SK-MEL-5 (cell line): Measurements from ENCODE around the gene CLDN22. TPM values are rescaled to one million over a fixed set of nuclear protein-coding genes. Genes with fewer than 3 reads are reported as not detected.

ENCODE experiments used
- DNase-seq: peaks from one replicate; pipeline ENCODE4 v3.0.0-alpha.2; 2016; ENCODE audit warnings: low read depth, low spot score
- in situ Hi-C: cut with HindIII; loops from 2 replicates; pipeline ENCODE4 v1.10.0; 2016; ENCODE audit warnings: low sequenced_read_pairs, high pct_unique_total_duplicates, low pct_unique_long_range_greater_than_20kb
- polyA plus RNA-seq, 2 experiments: library from polyadenylated mRNA; depleted of rRNA; stranded (reverse); fragments of >200 nt; gene quantifications; 2 replicates each; pipeline ENCODE4 v1.2.3, GENCODE V29; 2015
- total RNA-seq: library from RNA; depleted of rRNA; stranded (reverse); fragments of >200 nt; shearing (Covaris generic); gene quantifications from 2 replicates; pipeline ENCODE4 v1.2.3, GENCODE V29; 2014; rRNA removed

CLDN22 gene
- total RNA-seq: not detected in 2 replicates
- polyA plus RNA-seq (2015; cell fraction: cytosol; rRNA removed): not detected in 2 replicates
- polyA plus RNA-seq (2015; cell fraction: nucleus; rRNA removed): not detected in 2 replicates

DNA sequence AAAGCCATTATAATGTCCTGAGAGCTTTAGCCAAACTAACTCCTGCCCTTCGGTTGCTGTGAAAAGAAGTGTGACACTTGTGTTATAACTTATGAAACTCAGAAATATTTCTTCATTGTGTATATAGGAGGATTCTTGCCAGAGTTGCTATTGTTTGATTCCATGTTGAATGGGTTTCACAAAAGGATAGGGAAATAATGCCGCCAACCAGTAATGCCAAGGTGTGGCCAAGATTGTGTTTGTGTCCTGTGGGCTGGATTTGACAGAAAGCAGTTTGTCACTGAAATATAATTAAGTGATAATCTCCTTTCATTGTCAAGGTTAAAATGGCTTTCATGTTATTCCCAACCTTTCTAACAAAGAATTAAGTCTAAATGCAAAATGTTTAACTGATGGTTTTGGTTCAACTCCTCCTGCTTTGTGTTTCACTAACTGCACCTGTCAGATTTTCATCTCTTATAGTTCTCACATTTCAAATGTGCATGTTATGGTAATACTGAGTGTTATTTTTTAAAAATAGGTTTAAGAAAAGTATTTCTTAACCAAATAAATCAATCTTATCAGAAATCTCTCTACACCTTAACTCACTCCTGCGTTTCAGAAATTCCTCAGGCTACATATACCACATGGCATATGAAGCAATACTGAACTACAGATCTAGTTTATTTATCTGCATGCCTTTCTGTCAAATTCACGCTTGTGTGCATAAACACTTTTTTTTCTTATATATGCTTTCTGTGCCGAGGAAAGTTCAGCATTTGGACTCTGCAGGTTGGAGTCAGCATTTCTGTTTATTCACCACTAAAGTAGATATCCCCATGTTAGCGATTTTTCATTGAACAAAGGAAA is at the start of gene CLDN22:
TSS of gene CLDN22 (minus strand) at position 66 of the 849 bp plus-strand sequence. CDS start at position 8, 58 bp downstream.
- in situ Hi-C loops: no loop called here
- DNase-seq: no peak

DNA sequence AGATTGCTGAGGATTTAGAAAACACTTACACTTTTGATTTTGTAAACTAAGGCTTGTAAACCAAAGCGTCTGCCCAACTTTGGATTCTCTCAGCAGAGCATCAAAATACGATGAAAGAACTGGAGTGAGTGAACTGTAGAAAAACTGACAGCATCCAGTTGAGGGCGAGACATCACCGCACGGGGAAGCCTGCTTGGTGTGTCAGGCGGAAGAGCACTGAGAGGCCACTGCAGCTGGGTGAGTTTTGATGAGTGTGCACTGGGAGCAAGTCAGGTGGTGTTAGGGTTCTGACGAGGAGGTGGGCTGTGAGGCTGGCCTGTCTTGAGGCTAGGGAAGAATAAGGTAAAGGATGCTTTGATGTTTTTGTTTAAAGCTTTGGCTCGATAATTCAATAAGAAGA is 49.0 kb upstream of the CLDN22 start:
- in situ Hi-C loops: no loop called here
- no peak for DNase-seq

DNA sequence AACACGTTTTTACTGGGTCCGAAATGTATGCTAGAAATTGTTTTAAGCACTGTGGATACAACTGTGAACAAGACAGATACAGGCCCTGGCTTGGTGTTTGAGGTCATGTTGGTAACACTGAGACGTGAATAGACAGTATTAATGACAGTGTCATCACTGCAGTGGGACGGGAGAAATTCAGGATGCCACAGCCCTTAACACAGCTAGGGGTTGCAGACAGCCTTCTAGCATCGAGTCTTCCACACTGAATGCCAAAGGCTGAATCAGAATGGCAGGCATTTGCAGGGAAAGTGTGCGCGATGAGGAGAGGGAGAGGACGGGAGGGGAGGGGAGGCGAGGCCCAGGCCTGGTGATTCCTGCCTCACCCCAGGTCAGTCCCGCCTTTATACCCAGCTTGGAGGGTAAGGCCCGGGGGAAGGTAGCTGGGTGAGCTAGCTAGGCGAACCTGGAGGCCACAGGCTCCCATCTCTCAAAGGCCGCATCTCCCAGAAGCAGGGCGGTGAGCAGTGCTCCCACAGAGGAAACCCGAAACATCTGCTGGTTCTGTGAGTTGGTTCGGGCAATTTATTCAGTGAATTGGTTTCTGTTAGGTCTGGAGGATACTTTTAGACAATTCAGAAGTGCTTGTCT is 46.2 kb upstream of the CLDN22 start:
- no peak for DNase-seq
- in situ Hi-C loops: no loop called here

DNA sequence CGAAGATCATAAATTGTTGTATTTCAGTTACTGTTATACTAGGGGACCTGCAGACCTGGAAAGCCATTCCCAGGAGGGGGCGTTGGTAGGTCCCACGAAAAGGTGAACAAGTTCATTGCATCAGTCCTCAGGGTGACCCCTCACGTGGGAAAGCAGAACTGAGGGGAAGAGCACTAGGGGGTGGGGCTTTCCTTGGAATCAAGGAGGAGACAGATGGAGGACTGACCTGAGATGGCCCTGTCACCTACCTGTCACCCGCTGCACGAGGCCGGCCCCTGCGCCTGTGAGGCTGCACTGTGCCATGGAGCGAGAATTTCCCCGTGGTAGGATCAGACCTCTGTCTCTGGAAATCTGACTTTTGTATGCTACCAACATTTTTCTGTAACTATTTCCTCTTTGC is 43.9 kb upstream of the CLDN22 start:
- DNase-seq: no peak
- in situ Hi-C loops: no loop called here

DNA sequence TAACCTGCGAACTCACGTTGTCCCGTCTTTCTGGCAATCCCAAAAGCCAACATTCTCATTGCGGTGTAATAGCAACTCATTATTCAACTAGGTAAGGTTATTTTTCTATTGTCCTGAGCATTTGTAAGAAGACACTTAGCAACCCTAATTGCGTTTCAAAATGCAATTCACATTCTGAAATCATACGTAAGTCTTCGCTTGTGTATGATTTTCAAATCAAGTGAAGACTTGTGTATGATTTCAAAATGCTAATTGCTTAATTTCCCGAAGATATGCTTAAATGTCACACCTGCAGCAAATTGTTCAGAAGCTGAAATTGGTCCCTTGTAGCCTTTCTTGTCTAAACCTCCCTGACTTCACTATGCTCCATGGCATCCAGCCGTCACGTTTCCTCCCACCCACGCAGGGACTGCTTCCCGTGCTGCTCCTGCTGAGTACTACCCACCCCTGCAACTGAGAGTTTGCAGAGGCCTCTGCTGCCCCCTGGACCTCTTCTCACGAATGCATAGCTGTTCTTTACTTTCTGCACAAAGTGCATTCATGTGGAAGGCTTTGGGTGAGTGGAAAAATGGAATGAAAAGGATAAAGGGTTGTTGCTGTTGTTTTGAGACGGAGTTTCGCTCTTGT is 43.0 kb upstream of the CLDN22 start:
- in situ Hi-C loops: no loop called here
- peak; percentile 59 for DNase-seq

DNA sequence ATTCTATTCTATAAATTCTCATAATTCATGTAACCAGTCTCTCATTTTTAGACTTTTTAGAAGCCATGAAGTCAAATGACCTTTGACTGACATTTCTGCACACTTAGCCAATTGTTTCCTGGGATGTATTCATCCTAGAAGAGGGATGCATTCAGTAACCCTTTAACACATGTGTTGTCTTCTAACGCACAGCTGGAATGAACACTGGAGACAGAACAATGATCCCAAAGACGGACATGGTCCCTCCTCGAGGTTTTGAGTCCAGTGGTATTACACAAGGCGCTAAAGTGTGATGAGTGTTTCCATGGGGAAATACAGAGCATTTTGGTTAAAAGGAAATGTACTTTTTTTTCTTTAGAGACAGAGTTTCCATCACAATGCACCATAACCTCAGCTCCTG is 42.0 kb upstream of the CLDN22 start:
- peak; percentile 95 for DNase-seq
- in situ Hi-C loops: no loop called here

DNA sequence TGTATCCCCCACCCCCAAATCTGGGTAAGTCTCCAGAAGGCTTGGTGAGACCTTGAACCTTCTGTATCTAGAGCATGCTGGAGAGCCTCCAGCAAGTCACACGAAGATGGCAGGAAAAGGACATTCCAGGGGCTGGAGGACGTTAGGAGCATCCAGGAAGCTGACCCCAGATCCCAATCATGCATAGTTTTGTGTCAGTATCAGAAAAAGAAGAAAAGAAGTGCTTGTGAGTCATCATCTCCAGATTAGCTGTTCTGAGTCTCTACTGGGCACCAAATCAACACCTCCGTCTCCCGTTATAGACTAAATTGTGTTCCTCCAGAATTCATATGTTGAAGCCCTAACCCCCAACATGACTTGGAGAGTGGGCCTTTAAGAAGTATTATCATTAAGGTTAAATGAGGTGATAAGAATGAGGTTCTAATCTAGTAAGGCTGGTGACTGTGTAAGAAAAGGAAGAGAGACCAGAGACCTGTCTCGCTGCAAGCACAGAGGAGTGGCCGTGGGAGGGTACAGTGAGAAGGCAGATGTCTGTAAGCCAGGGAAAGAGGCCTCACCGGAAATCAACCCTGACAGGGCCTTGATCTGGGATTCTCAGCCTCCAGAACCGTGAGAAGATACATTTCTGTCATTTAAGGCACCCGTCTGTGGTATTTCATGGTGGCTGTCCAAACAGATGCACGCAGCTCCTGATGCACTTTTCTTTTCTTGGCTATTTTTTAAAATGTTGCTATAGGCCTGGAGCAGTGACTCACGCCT is 40.3 kb upstream of the CLDN22 start:
- no peak for DNase-seq

DNA sequence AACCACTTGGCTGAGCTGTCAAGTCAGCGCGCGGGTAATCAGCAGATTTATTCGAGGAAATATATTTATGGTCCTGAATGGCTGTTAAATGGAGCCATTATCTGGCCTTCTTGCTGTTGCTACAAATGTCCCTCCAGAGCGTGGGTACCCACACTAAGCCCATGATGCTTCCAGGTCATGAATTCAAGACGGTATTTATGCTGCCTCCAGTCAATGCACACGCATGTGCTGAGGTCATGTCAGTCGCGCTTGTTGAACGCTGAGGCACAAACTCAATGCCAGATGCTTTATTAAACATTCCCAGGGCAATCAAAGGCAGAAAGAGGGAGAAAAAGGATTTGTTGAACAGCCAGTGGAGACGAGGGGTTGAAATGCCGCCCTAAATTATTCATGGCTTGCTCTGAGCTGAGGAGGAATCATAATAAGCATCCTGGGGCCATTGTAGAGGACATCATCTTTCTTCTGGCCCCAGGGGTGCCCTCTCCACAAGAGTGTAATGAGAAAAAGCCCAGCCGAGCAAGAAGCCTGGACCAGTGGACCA is 38.2 kb upstream of the CLDN22 start:
- no peak for DNase-seq
- in situ Hi-C loops: no loop called here

More for the DNA sequence above, 40.3 kb upstream of the CLDN22 start:
- in situ Hi-C loops: no loop called here

DNA sequence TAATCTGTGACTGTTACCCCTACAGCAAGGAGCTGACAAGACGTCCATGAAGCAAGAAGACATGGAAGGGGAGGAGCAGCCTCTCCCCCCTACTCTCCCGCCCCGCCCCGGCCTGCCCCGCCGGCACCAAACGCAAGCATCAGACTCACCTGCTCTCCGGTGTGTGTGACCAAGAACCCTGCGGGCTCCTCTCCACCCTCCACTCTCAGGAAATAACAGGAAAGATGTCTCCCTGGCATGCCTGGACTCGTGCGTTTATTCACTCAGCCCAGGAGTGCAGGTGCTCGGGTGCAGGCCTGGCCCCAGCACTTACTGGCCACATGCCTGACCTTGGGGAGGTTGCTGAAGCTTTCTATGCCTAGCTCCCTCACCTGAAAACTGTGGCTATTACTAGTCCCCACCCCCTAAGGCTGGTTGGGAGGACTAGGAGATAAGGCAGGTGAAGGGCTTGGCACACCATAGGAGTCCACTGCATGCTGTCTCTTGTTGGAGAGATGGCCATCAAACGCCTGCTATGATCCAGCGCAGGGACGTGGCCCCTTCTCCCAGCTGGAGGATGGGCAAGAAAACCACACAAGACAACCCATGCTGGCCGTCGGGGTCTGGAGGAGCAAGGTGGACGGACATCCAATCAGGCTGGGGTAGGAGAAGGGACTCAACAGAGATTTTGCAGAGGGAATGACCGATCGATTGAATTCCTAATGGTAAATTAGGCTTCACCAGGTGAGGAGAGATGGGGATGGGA is 37.0 kb upstream of the CLDN22 start:
- no peak for DNase-seq
- in situ Hi-C loops: no loop called here

DNA sequence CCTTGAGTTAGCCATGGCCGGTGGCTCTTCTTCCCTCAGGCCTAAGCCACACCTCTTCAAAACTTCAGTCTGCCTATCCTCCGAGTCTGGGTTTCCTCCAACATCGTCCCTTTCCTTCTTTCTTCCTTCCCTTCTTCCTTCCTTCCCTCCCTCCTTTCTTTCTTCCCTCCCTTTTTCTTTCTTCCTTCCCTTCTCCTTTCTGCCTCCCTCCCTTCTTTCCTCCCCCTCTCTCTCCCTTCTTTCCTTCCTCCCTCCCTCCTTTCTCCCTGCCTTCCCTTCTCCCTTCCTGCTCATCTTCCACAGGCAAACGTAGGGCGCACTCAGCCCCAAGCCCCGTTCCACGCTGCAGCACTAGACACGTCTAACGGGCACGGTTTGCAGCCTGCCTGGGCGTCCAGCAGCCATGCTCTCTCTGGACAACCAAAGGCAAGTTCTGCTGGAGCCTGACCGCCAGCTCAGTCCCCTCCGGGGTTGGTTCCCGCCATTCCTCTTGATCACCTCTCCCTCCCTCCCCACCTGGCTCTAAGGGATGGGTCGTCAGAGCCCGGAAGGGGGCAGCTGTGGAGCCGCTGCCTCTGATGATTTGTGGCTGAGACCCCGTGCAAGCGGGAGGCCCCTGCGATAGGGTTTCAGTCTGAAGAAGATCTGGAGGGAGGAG is 36.2 kb upstream of the CLDN22 start:
- DNase-seq: no peak
- in situ Hi-C loops: no loop called here

DNA sequence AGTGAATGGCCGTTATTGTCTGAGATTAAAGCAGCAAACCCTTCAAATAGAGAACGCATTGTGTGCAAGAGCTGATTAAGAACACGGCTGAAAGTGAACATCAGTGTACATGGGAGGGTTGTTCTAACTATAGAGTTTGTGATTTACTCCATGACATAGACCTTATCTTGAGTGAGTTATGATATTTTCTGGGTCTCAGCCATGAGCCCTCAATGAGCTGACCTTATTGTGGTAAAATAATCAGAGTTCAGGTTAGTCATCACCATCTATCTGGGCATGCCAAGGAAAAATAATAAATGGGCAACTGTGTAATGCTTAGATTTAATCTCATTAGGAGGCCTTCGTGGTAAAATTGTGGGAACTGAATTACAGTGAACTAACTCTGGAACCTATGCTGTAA is 35.3 kb upstream of the CLDN22 start:
- in situ Hi-C loops: no loop called here
- DNase-seq: peak; percentile 81

DNA sequence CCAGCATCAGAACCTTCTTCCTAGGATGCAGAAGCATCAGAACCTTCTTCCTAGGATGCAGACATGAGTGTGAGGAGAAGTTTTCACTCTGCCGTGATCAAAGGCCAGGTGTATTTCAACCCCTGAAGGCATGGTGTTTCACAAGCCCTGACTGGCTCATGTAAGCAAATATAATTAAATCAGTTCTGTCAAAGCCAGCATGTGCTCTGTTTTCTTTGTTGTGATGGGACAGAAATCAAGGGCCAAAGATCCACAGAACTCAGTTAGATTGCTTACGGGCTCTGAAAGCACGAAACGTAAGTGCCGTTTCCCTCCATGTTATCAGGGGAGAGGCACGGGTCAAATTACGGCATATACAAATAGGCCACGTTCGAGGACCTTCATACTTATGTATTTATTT is 34.1 kb upstream of the CLDN22 start:
- no peak for DNase-seq
- in situ Hi-C loops: no loop called here

DNA sequence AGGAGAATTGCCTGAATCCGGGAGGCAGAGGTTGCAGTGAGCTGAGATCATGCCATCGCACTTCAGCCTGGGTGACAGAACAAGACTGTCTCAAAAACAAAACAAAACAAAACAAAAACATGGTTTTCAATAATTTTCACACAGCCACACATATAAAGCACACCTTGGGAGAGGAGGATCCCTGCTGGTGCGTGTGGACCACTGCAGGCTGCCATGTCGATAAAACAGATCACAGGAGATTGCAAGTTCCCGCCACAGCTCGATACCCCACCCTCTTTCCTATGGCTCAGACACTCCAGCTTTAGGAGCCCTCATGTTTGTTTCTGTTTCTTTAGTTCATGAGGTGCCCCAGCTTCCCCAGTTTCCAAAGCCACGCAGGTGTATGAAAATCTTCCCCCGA is 33.5 kb upstream of the CLDN22 start:
- in situ Hi-C loops: no loop called here
- DNase-seq: no peak

DNA sequence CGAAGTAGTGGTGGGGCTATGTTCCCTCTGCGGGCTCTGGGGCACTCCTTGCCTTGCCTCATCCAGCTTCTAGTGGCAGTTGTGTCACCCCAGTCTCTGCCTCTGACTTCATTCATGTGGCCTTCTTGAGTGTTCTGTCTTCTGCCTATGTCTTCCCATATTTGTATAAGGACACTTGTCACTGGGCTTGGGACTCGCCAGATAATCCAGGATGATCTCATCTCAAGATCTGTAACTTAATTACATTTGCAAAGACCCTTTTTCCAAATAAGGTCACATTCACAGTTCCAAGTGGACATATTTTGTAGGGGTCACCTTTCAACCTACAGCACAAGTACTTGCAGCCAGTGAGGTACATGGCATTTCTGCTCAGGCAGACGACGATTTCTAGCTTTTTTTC is 32.5 kb upstream of the CLDN22 start:
- in situ Hi-C loops: no loop called here
- no peak for DNase-seq

DNA sequence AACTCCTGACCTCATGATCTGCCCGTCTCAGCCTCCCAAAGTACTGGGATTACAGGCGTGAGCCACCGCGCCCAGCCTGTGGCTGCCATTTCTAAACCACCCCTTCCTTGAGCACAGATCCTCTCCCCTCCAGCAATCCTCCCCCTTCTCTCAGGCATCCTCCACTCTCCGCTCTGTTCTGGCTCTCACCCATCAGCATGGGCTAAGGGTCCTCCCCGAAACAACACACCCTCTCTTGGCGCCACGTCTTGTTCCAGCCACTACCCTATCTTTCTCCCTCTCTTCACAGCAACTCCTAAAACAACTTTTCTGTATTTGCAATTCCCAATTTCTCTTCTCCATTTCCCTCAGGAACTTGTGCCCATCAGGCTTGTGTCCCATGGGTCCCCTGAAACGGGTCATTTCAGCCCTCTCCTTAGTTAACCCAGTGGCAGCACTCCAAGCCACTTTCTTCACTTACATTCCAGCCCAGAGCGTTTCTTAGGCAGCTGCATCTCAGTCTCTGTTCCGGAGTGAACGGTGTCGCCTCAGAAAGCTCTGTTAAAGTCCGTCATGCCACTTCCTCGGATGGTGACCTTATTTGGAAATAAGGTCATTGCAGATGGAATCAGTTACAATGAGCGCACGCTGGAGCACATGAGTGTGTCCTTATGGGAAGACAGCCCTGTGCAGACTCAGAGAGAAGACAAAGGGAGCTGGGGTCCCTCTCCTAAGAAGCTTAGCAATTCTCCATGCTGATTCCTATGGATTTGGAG is 30.4 kb upstream of the CLDN22 start:
- DNase-seq: no peak
- in situ Hi-C loops: no loop called here

DNA sequence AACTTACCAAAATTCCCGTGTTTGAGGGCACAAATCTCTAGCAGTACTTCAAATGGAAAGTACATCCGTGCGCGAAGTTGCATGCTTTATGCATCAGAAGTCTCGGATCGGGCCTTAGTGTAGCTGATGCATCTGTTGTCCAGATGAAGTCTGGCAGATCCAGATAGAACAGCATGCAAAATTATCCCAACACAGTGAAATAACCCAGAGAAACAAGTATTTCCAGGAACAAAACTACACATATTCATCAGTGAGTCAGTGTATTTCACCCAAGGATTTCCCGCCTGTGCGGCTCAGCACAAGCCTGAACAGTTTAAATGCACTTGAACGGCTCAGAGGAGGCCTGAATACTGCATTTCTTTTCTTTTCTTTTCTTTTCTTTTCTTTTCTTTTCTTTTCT is 29.6 kb upstream of the CLDN22 start:
- in situ Hi-C loops: no loop called here
- DNase-seq: no peak
